Common myeloid progenitor, CD34-positive (primary cell): ENCODE measurements around the gene CEP83.

ENCODE experiments used
- CTCF ChIA-PET: fragments of 350-600 bp; sonication (Branson Sonifier 250); formaldehyde crosslinking; loops from one replicate; lab custom pipeline; 2021; ENCODE audit warnings: antibody characterized with exemption; lab: Charles Lee
- POLR2A ChIA-PET: fragments of 350-600 bp; sonication (Branson Sonifier 250); formaldehyde crosslinking; loops from one replicate; lab custom pipeline; 2021; ENCODE audit warnings: antibody characterized with exemption; lab: Charles Lee
- DNase-seq, 3 donors: peaks; one replicate each; pipeline versions ENCODE4 v3.0.0 to v3.0.0-alpha.2; 2013
- H3K27ac ChIP-seq, 2 experiments: 1 replicate in 1 of 2; 2 replicates in 1 of 2; pipeline ENCODE4 v1.7.0; 2013; ENCODE audit warnings: inconsistent platforms in 2 of 2, low read length in 2 of 2, mild to moderate bottlenecking in 2 of 2, low read depth in 1 of 2, moderate library complexity in 1 of 2; ENCODE audit not compliant: severe bottlenecking in 2 of 2, insufficient read depth in 1 of 2, poor library complexity in 1 of 2
- H3K27me3 ChIP-seq, 5 experiments: replicated peaks in 2 of 5; 1 replicate in 3 of 5; 2 replicates in 2 of 5; pipeline versions ENCODE4 v1.6.1 to v1.7.0; 2013; ENCODE audit warnings: low read length in 4 of 5, mild to moderate bottlenecking in 2 of 5, moderate library complexity in 2 of 5, inconsistent platforms in 1 of 5; ENCODE audit not compliant: insufficient read depth in 5 of 5, control insufficient read depth in 4 of 5
- H3K36me3 ChIP-seq, 4 experiments: 1 replicate in 2 of 4; 2 replicates in 2 of 4; pipeline versions ENCODE4 v1.6.1 to v1.7.0; 2013; ENCODE audit warnings: low read length in 3 of 4, control low read depth in 1 of 4, mild to moderate bottlenecking in 1 of 4; ENCODE audit not compliant: control insufficient read depth in 4 of 4, insufficient read depth in 4 of 4
- H3K4me1 ChIP-seq, 4 experiments: 1 replicate in 3 of 4; 2 replicates in 1 of 4; pipeline versions ENCODE4 v1.6.1 to v1.7.1; 2013; ENCODE audit warnings: low read length in 3 of 4, mild to moderate bottlenecking in 3 of 4, control low read depth in 1 of 4, inconsistent platforms in 1 of 4, moderate library complexity in 1 of 4; ENCODE audit not compliant: control insufficient read depth in 4 of 4, insufficient read depth in 4 of 4; ENCODE audit errors: control extremely low read depth in 1 of 4
- H3K4me3 ChIP-seq, 7 experiments: 1 replicate in 4 of 7; 2 replicates in 3 of 7; pipeline versions ENCODE4 v1.5.1 to v1.7.0; 2013; ENCODE audit warnings: mild to moderate bottlenecking in 7 of 7, low read length in 6 of 7, moderate library complexity in 6 of 7, inconsistent platforms in 2 of 7, low read depth in 2 of 7, control low read depth in 1 of 7; ENCODE audit not compliant: insufficient read depth in 4 of 7, control insufficient read depth in 1 of 7; ENCODE audit errors: extremely low read depth in 1 of 7
- H3K9me3 ChIP-seq, 5 experiments: 1 replicate in 4 of 5; 2 replicates in 1 of 5; pipeline versions ENCODE4 v1.6.1 to v1.7.1; 2013; ENCODE audit warnings: low read length in 4 of 5, mild to moderate bottlenecking in 2 of 5, inconsistent platforms in 1 of 5, low read depth in 1 of 5, moderate library complexity in 1 of 5; ENCODE audit not compliant: control insufficient read depth in 4 of 5, insufficient read depth in 2 of 5; ENCODE audit errors: control extremely low read depth in 1 of 5
- WGBS: methylation state at CpG from one replicate; pipeline ENCODE4 v1.1.5; 2013; ENCODE audit not compliant: insufficient coverage; 5-methylcytosine and 5-hydroxymethylcytosine counted together

The CEP83 gene

GRCh38 chr12:94498698-94499097 lies 39.0 kb upstream of the CEP83 start:
- no peaks in the 10 kb centered on the region for H3K4me1 ChIP-seq
- CTCF ChIA-PET = no interaction called here
- WGBS = 75% methylated on average over 3 of the region's 3 CpGs
- POLR2A ChIA-PET = no interaction called here
- H3K9me3 ChIP-seq = peaks cover 0 to 9% (median 5%) of the 10 kb centered on the region in 5 experiments
- no peak overlapping the region for H3K4me3 ChIP-seq
- DNase-seq = no peak
- H3K27ac ChIP-seq = no peak overlapping the region
- H3K36me3 ChIP-seq = no peaks in the 10 kb centered on the region
- H3K27me3 ChIP-seq = no peaks in the 10 kb centered on the region

GRCh38 chr12:94498073-94498472 lies 38.4 kb upstream of the CEP83 start:
- peaks cover 0 to 9% (median 5%) of the 10 kb centered on the region in 5 experiments for H3K9me3 ChIP-seq
- no peak overlapping the region for H3K4me3 ChIP-seq
- POLR2A ChIA-PET = no interaction called here
- H3K27ac ChIP-seq = no peak overlapping the region
- no peaks in the 10 kb centered on the region for H3K36me3 ChIP-seq
- peak; percentile 16 to 58 (median 48) for DNase-seq
- CTCF ChIA-PET = interaction anchor here (0.6 kb wide), 1 partner anchor 227 kb away, joined by 3 read pairs; no protein-coding TSS in a partner anchor
- no peaks in the 10 kb centered on the region for H3K27me3 ChIP-seq
- H3K4me1 ChIP-seq = no peaks in the 10 kb centered on the region
- whole genome bisulfite sequencing = 97% methylated on average over 8 of the region's 8 CpGs

- H3K36me3 ChIP-seq = no peaks in the 10 kb centered on the region
- no peak overlapping the region for H3K27ac ChIP-seq
- H3K4me3 ChIP-seq = no peak overlapping the region
- no peaks in the 10 kb centered on the region for H3K4me1 ChIP-seq
- H3K9me3 ChIP-seq = peaks cover 0 to 9% (median 5%) of the 10 kb centered on the region in 5 experiments
- H3K27me3 ChIP-seq = no peaks in the 10 kb centered on the region
- no peak for DNase-seq
- ChIA-PET POLR2A (no interaction called here), CTCF (interaction anchor here (1.2 to 1.4 kb wide), 2 partner anchors 14 to 370 kb away, joined by 3 to 4 read pairs; no protein-coding TSS in a partner anchor)
- WGBS = 100% methylated on average over 2 of the region's 4 CpGs
Measured at GRCh38 chr12:94495445-94496115, 35.9 kb upstream of the CEP83 start.

- H3K27ac ChIP-seq = no peak overlapping the region
- no CpG with 5 or more reads among the region's 2 CpGs for WGBS
- no peaks in the 10 kb centered on the region for H3K9me3 ChIP-seq
- POLR2A ChIA-PET = no interaction called here
- H3K27me3 ChIP-seq = no peaks in the 10 kb centered on the region
- CTCF ChIA-PET = interaction anchor here (0.6 kb wide), 1 partner anchor 948 kb away, joined by 3 read pairs; no protein-coding TSS in a partner anchor
- DNase-seq = no peak
- H3K36me3 ChIP-seq = no peaks in the 10 kb centered on the region
- H3K4me1 ChIP-seq = no peaks in the 10 kb centered on the region
- H3K4me3 ChIP-seq = no peak overlapping the region
Measured at GRCh38 chr12:94491489-94491888, 31.8 kb upstream of the CEP83 start.

- DNase-seq = peak in 2 of 3 donors; percentile 32 to 40
- no peak overlapping the region for H3K4me3 ChIP-seq
- H3K4me1 ChIP-seq = no peaks in the 10 kb centered on the region
- no peak overlapping the region for H3K27ac ChIP-seq
- no CpG with 5 or more reads among the region's 2 CpGs for WGBS
- POLR2A ChIA-PET = no interaction called here
- H3K36me3 ChIP-seq = no peaks in the 10 kb centered on the region
- CTCF ChIA-PET = no interaction called here
- H3K9me3 ChIP-seq = no peaks in the 10 kb centered on the region
- H3K27me3 ChIP-seq = no peaks in the 10 kb centered on the region
Measured at GRCh38 chr12:94488463-94488862, 28.8 kb upstream of the CEP83 start.

- H3K36me3 ChIP-seq = no peaks in the 10 kb centered on the region
- H3K27me3 ChIP-seq = no peaks in the 10 kb centered on the region
- 100% methylated on average over 1 of the region's 1 CpG for WGBS
- no peak for DNase-seq
- H3K27ac ChIP-seq = no peak overlapping the region
- no peaks in the 10 kb centered on the region for H3K9me3 ChIP-seq
- CTCF ChIA-PET = interaction anchor here (0.9 to 1.4 kb wide), 2 partner anchors 14 to 29 kb away, joined by 3 to 4 read pairs; no protein-coding TSS in a partner anchor
- H3K4me1 ChIP-seq = no peaks in the 10 kb centered on the region
- H3K4me3 ChIP-seq = no peak overlapping the region
- POLR2A ChIA-PET = no interaction called here
Measured at GRCh38 chr12:94481734-94482133, 22.1 kb upstream of the CEP83 start.

- POLR2A ChIA-PET = no interaction called here
- H3K36me3 ChIP-seq = no peaks in the 10 kb centered on the region
- H3K27ac ChIP-seq = no peak overlapping the region
- H3K9me3 ChIP-seq = no peaks in the 10 kb centered on the region
- CTCF ChIA-PET = no interaction called here
- H3K4me3 ChIP-seq = no peak overlapping the region
- no peak for DNase-seq
- H3K27me3 ChIP-seq = no peaks in the 10 kb centered on the region
- no peaks in the 10 kb centered on the region for H3K4me1 ChIP-seq
- 100% methylated on average over 8 of the region's 8 CpGs for WGBS
Measured at GRCh38 chr12:94469522-94469921, 9.9 kb upstream of the CEP83 start.
